PC-9 (cell line): ENCODE results near the gene CLASP1.

Experiments
- EZH2 ChIP-seq: fragments of 200-600 bp; sonication (generic); IDR thresholded peaks from 2 replicates; pipeline ENCODE4 v1.8.0; 2017; ENCODE audit warnings: antibody characterized with exemption, low read depth
- TF ChIP-seq, protein P1 (sequence below): fragments of 200-600 bp; sonication (generic); conservative IDR thresholded peaks from 2 replicates; pipeline ENCODE4 v1.6.1; 2017; ENCODE audit warnings: mixed run types, antibody characterized with exemption, mild to moderate bottlenecking, moderate library complexity

- TF ChIP-seq, protein P1, sequence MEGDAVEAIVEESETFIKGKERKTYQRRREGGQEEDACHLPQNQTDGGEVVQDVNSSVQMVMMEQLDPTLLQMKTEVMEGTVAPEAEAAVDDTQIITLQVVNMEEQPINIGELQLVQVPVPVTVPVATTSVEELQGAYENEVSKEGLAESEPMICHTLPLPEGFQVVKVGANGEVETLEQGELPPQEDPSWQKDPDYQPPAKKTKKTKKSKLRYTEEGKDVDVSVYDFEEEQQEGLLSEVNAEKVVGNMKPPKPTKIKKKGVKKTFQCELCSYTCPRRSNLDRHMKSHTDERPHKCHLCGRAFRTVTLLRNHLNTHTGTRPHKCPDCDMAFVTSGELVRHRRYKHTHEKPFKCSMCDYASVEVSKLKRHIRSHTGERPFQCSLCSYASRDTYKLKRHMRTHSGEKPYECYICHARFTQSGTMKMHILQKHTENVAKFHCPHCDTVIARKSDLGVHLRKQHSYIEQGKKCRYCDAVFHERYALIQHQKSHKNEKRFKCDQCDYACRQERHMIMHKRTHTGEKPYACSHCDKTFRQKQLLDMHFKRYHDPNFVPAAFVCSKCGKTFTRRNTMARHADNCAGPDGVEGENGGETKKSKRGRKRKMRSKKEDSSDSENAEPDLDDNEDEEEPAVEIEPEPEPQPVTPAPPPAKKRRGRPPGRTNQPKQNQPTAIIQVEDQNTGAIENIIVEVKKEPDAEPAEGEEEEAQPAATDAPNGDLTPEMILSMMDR: no peak
- TF ChIP-seq EZH2: no peak
Observed at GRCh38 chr2:121303531-121304263, 345.6 kb downstream of the CLASP1 start.
